OCI-LY1 (cell line): ENCODE results near the gene PCDHA11.

ENCODE experiments used
- EZH2 ChIP-seq: fragments of 200-600 bp; sonication (generic), shearing (Covaris generic); IDR thresholded peaks from 2 replicates; pipeline ENCODE4 v1.8.0; 2017; ENCODE audit warnings: borderline replicate concordance, mixed run types, mild to moderate bottlenecking, antibody characterized with exemption, low read length, moderate library complexity, mixed read lengths
- TF ChIP-seq, protein P1 (sequence below): fragments of 200-600 bp; sonication (generic), shearing (Covaris generic); IDR thresholded peaks from 2 replicates; pipeline ENCODE4 v1.5.1; 2017; ENCODE audit warnings: mild to moderate bottlenecking, antibody characterized with exemption, low read length, moderate library complexity, mixed read lengths

DNA sequence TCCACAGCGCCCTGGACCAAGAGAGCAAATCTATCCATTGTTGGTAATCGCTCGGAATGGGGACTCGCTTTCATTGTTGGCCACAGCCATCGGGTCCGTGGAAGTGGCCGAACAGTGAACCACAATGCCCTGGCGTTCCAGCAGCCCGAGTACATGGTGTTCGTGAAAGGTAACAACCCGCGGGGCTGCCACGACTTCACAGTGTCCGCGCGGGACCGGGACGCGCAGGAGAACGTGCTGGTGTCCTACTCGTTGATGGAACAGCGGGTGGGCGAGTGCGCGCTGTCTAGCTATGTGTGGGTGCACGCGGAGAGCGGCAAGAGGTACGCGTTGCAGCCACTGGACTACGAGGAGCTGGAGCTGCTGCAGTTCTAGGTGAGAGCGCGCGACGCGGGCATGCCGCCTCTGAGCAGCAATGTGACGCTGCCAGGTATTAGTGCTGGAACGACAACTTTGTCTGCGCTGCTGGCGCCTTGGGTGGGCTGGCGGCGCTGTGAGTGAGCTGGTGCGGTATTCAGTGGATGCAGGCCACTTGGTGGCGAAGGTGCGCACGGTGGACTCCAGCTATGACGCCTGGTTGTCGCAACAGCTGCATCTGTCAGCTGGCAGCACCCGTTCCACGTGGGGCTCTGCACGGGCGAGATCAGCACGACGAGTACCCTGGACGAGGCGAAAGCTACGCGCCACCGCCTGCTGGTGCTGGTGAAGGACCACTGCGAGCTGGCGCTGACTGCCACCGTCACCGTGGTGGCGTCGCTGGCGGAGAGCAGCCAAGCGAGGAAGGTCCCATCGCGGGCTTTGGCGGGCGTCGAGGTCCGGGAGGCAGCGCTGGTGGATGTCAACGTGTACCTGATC, 6.1 kb upstream of the PCDHA11 start:
- TF ChIP-seq, protein P1, sequence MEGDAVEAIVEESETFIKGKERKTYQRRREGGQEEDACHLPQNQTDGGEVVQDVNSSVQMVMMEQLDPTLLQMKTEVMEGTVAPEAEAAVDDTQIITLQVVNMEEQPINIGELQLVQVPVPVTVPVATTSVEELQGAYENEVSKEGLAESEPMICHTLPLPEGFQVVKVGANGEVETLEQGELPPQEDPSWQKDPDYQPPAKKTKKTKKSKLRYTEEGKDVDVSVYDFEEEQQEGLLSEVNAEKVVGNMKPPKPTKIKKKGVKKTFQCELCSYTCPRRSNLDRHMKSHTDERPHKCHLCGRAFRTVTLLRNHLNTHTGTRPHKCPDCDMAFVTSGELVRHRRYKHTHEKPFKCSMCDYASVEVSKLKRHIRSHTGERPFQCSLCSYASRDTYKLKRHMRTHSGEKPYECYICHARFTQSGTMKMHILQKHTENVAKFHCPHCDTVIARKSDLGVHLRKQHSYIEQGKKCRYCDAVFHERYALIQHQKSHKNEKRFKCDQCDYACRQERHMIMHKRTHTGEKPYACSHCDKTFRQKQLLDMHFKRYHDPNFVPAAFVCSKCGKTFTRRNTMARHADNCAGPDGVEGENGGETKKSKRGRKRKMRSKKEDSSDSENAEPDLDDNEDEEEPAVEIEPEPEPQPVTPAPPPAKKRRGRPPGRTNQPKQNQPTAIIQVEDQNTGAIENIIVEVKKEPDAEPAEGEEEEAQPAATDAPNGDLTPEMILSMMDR = no peak
- no peak for TF ChIP-seq EZH2
